ENCODE data around the gene DCLK1. TPM values are rescaled to one million over a fixed set of nuclear protein-coding genes. Genes with fewer than 3 reads are reported as not detected.

DCLK1 gene
- total and polyA plus RNA-seq, 4 experiments from 2014 or later: not detected

DNA sequence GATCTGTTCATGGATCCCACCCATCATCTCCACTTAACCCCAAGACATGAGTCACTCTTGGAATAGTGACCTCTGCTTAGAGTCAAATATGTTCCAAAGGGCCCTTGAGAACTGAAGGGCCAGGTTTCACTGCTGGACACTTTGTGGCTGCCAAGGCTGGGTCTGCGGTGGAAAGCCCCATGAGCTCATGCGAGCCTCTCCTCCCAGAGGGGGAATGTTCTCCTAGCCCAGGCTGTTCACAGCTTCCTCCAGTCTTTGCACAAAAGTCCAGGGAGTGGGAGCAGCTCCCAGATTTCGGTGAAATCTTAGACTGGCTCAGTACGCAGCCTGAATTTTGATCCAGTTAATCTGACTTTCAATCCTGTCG is 732 bp upstream of the DCLK1 start:
- no peak overlapping the region for H3K4me3 ChIP-seq (ENCODE audit: low read length in 2 of 2)
- Mint-ChIP-seq H3K9me3 (peaks cover 0 to 3% (median 0%) of the 10 kb centered on the region in 8 donors), H3K4me1 (no peaks in the 10 kb centered on the region), H3K4me3 (no peak overlapping the region), H3K27me3 (peaks cover 12 to 27% of the 10 kb centered on the region in 2 donors), H3K36me3 (no peaks in the 10 kb centered on the region), H3K27ac (no peak overlapping the region)
- ChIA-PET CTCF (ENCODE audit: partially characterized antibody) (interaction anchor here (0.6 kb wide), 1 partner anchor 34 kb away, joined by 3 read pairs; no protein-coding TSS in a partner anchor), POLR2A (ENCODE audit: partially characterized antibody) (no interaction called here)
- H3K4me1 ChIP-seq (ENCODE audit: insufficient read depth, low read length): no peaks in the 10 kb centered on the region
- H3K27ac ChIP-seq (ENCODE audit: low read depth, low read length): no peak overlapping the region
- no peaks in the 10 kb centered on the region for H3K36me3 ChIP-seq (ENCODE audit: insufficient read depth, low read length)
- intact Hi-C loops (cut with micrococcal nuclease): no loop called here
- DNase-seq: no peak
- H3K27me3 ChIP-seq (ENCODE audit: insufficient read depth, low read length): no peaks in the 10 kb centered on the region
- no peaks in the 10 kb centered on the region for H3K9me3 ChIP-seq (ENCODE audit: control insufficient read depth in 1 of 2, low read length in 2 of 2)

DNA sequence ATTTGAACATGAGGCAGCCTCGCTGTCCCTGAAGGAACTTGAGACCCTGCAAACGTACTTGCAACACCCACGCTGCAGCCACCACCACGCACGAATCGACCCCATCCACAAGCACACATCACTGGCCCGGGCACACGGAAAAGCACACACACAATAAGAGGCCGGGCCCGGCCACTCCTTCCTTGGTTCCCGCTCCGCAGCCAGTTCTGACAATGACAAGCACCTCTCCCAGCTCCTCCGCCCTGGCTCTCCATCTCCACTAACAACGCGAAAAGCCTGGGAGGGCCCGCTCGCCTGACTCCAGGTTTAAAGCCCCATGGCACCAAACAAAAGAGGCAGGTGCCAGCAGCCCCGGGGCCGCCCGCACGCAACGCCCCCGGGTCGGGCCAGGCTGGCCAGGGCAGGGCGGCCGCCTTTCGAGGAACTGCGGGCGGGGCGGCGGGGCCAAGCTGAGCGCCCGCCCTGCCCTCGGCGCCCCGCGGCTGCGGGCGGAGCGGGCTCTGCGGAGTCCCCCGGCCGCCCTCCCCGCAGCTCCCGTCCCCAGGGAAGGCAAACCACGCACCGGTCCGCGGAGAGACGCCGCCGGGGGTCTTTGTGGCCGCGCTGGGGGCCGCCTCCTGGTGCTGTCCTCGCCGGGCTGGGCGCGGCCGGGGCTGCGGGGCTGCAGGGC is 495 bp downstream of the DCLK1 start:
- Histone ChIP-seq H3K27ac (ENCODE audit: low read depth, low read length) (no peak overlapping the region), H3K4me3 (ENCODE audit: low read length in 2 of 2) (no peak overlapping the region), H3K27me3 (ENCODE audit: insufficient read depth, low read length) (no peaks in the 10 kb centered on the region), H3K36me3 (ENCODE audit: insufficient read depth, low read length) (no peaks in the 10 kb centered on the region), H3K9me3 (ENCODE audit: control insufficient read depth in 1 of 2, low read length in 2 of 2) (no peaks in the 10 kb centered on the region), H3K4me1 (ENCODE audit: insufficient read depth, low read length) (no peaks in the 10 kb centered on the region)
- Mint-ChIP-seq H3K36me3 (no peaks in the 10 kb centered on the region), H3K9me3 (peaks cover 0 to 3% (median 0%) of the 10 kb centered on the region in 8 donors), H3K27ac (no peak overlapping the region), H3K27me3 (peaks cover 12 to 25% of the 10 kb centered on the region in 2 donors), H3K4me3 (no peak overlapping the region), H3K4me1 (no peaks in the 10 kb centered on the region)
- CTCF ChIA-PET (ENCODE audit: partially characterized antibody): no interaction called here
- POLR2A ChIA-PET (ENCODE audit: partially characterized antibody): no interaction called here
- DNase-seq: no peak
- intact Hi-C loops (cut with micrococcal nuclease): no loop called here

DNA sequence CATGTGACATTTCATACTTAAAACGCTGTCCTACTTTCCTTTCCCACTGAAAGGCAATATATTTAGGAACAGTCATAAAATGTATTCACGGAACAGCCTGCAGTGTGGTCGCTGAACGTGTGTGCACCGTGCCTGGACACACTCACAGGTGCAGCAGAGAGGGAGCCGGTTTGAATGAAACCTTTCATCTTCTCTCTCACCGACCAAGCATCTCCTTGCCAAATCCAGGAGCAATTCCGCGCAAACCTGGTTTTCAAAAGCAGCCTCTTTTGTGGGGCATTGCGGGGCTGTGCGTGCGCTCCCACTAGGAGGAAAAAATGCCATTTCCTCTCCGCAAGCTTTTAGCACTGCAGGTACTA is 1.0 kb downstream of the DCLK1 start:
- Mint-ChIP-seq H3K27me3 (peaks cover 12 to 24% of the 10 kb centered on the region in 2 donors), H3K27ac (no peak overlapping the region), H3K9me3 (peaks cover 0 to 3% (median 0%) of the 10 kb centered on the region in 8 donors), H3K4me3 (no peak overlapping the region), H3K36me3 (no peaks in the 10 kb centered on the region), H3K4me1 (no peaks in the 10 kb centered on the region)
- Histone ChIP-seq H3K4me3 (ENCODE audit: low read length in 2 of 2) (no peak overlapping the region), H3K36me3 (ENCODE audit: insufficient read depth, low read length) (no peaks in the 10 kb centered on the region), H3K27me3 (ENCODE audit: insufficient read depth, low read length) (no peaks in the 10 kb centered on the region), H3K4me1 (ENCODE audit: insufficient read depth, low read length) (no peaks in the 10 kb centered on the region), H3K9me3 (ENCODE audit: control insufficient read depth in 1 of 2, low read length in 2 of 2) (no peaks in the 10 kb centered on the region), H3K27ac (ENCODE audit: low read depth, low read length) (no peak overlapping the region)
- ChIA-PET POLR2A (ENCODE audit: partially characterized antibody) (no interaction called here), CTCF (ENCODE audit: partially characterized antibody) (no interaction called here)
- intact Hi-C loops (cut with micrococcal nuclease): no loop called here
- DNase-seq: no peak

- H3K27me3 Mint-ChIP-seq: peaks cover 12 to 20% of the 10 kb centered on the region in 2 donors
- POLR2A ChIA-PET (ENCODE audit: partially characterized antibody): no interaction called here
- H3K27me3 ChIP-seq (ENCODE audit: insufficient read depth, low read length): no peaks in the 10 kb centered on the region
Measured at GRCh38 chr13:36129539-36129938, 1.6 kb downstream of the DCLK1 start.

GRCh38 chr13:36126491-36126890 is 4.7 kb downstream of the DCLK1 start:
- Histone ChIP-seq H3K4me3 (ENCODE audit: low read length in 2 of 2) (no peak overlapping the region), H3K36me3 (ENCODE audit: insufficient read depth, low read length) (no peaks in the 10 kb centered on the region), H3K27ac (ENCODE audit: low read depth, low read length) (no peak overlapping the region), H3K4me1 (ENCODE audit: insufficient read depth, low read length) (no peaks in the 10 kb centered on the region), H3K27me3 (ENCODE audit: insufficient read depth, low read length) (no peaks in the 10 kb centered on the region), H3K9me3 (ENCODE audit: control insufficient read depth in 1 of 2, low read length in 2 of 2) (no peaks in the 10 kb centered on the region)
- no peak for DNase-seq
- ChIA-PET POLR2A (ENCODE audit: partially characterized antibody) (no interaction called here), CTCF (ENCODE audit: partially characterized antibody) (no interaction called here)
- Mint-ChIP-seq H3K27me3 (peaks cover 6 to 8% of the 10 kb centered on the region in 2 donors), H3K27ac (no peak overlapping the region), H3K9me3 (peaks cover 0 to 3% (median 0%) of the 10 kb centered on the region in 8 donors), H3K4me3 (no peak overlapping the region), H3K36me3 (no peaks in the 10 kb centered on the region), H3K4me1 (no peaks in the 10 kb centered on the region)
- intact Hi-C loops (cut with micrococcal nuclease): no loop called here

More at GRCh38 chr13:36129539-36129938, 1.6 kb downstream of the DCLK1 start:
- Mint-ChIP-seq H3K27ac (no peak overlapping the region), H3K36me3 (no peaks in the 10 kb centered on the region), H3K4me1 (no peaks in the 10 kb centered on the region), H3K9me3 (peaks cover 0 to 3% (median 0%) of the 10 kb centered on the region in 8 donors), H3K4me3 (no peak overlapping the region)
- Histone ChIP-seq H3K4me1 (ENCODE audit: insufficient read depth, low read length) (no peaks in the 10 kb centered on the region), H3K9me3 (ENCODE audit: control insufficient read depth in 1 of 2, low read length in 2 of 2) (no peaks in the 10 kb centered on the region), H3K27ac (ENCODE audit: low read depth, low read length) (no peak overlapping the region), H3K36me3 (ENCODE audit: insufficient read depth, low read length) (no peaks in the 10 kb centered on the region), H3K4me3 (ENCODE audit: low read length in 2 of 2) (no peak overlapping the region)
- intact Hi-C loops (cut with micrococcal nuclease): no loop called here
- no peak for DNase-seq
- CTCF ChIA-PET (ENCODE audit: partially characterized antibody): no interaction called here

GRCh38 chr13:36125841-36126240 is 5.3 kb downstream of the DCLK1 start:
- Histone ChIP-seq H3K27me3 (ENCODE audit: insufficient read depth, low read length) (no peaks in the 10 kb centered on the region), H3K27ac (ENCODE audit: low read depth, low read length) (no peak overlapping the region), H3K4me3 (ENCODE audit: low read length in 2 of 2) (no peak overlapping the region), H3K9me3 (ENCODE audit: control insufficient read depth in 1 of 2, low read length in 2 of 2) (no peaks in the 10 kb centered on the region), H3K36me3 (ENCODE audit: insufficient read depth, low read length) (no peaks in the 10 kb centered on the region), H3K4me1 (ENCODE audit: insufficient read depth, low read length) (no peaks in the 10 kb centered on the region)
- H3K4me1 Mint-ChIP-seq: no peaks in the 10 kb centered on the region
- H3K4me3 Mint-ChIP-seq: no peak overlapping the region
- ChIA-PET POLR2A (ENCODE audit: partially characterized antibody) (no interaction called here), CTCF (ENCODE audit: partially characterized antibody) (no interaction called here)
- H3K9me3 Mint-ChIP-seq: peaks cover 0 to 3% (median 0%) of the 10 kb centered on the region in 8 donors
- no peak for DNase-seq
- intact Hi-C loops (cut with micrococcal nuclease): no loop called here
- H3K36me3 Mint-ChIP-seq: no peaks in the 10 kb centered on the region
- H3K27ac Mint-ChIP-seq: no peak overlapping the region
- H3K27me3 Mint-ChIP-seq: peaks cover 6 to 8% of the 10 kb centered on the region in 2 donors

GRCh38 chr13:36124236-36124822 is 6.9 kb downstream of the DCLK1 start:
- H3K4me3 Mint-ChIP-seq: no peak overlapping the region

More at GRCh38 chr13:36124236-36124822, 6.9 kb downstream of the DCLK1 start:
- Mint-ChIP-seq H3K4me1 (no peaks in the 10 kb centered on the region), H3K36me3 (no peaks in the 10 kb centered on the region), H3K27ac (peak overlapping the region in 1 of 7 donors; percentile 13), H3K9me3 (peaks cover 0 to 3% (median 0%) of the 10 kb centered on the region in 8 donors), H3K27me3 (no peaks in the 10 kb centered on the region)
- Histone ChIP-seq H3K36me3 (ENCODE audit: insufficient read depth, low read length) (no peaks in the 10 kb centered on the region), H3K4me3 (ENCODE audit: low read length in 2 of 2) (no peak overlapping the region), H3K27ac (ENCODE audit: low read depth, low read length) (no peak overlapping the region), H3K9me3 (ENCODE audit: control insufficient read depth in 1 of 2, low read length in 2 of 2) (no peaks in the 10 kb centered on the region), H3K27me3 (ENCODE audit: insufficient read depth, low read length) (no peaks in the 10 kb centered on the region), H3K4me1 (ENCODE audit: insufficient read depth, low read length) (no peaks in the 10 kb centered on the region)
- ChIA-PET POLR2A (ENCODE audit: partially characterized antibody) (no interaction called here), CTCF (ENCODE audit: partially characterized antibody) (no interaction called here)
- DNase-seq: no peak
- intact Hi-C loops (cut with micrococcal nuclease): no loop called here
